NCI-H345 treated with DMSO at 0.1 percent for 48 hours (cell line): ENCODE data around the gene CARD14.
"Not testable (repeated sequence)": the region's sequence is repeated elsewhere in the genome, so short reads cannot be mapped to it uniquely, and the experiment has no call there.

Experiments
- DNase-seq: peaks from one replicate; lab custom pipeline; 2025; ENCODE audit not compliant: unreplicated experiment; lab: John Stamatoyannopoulos, UW

CARD14 gene

DNA sequence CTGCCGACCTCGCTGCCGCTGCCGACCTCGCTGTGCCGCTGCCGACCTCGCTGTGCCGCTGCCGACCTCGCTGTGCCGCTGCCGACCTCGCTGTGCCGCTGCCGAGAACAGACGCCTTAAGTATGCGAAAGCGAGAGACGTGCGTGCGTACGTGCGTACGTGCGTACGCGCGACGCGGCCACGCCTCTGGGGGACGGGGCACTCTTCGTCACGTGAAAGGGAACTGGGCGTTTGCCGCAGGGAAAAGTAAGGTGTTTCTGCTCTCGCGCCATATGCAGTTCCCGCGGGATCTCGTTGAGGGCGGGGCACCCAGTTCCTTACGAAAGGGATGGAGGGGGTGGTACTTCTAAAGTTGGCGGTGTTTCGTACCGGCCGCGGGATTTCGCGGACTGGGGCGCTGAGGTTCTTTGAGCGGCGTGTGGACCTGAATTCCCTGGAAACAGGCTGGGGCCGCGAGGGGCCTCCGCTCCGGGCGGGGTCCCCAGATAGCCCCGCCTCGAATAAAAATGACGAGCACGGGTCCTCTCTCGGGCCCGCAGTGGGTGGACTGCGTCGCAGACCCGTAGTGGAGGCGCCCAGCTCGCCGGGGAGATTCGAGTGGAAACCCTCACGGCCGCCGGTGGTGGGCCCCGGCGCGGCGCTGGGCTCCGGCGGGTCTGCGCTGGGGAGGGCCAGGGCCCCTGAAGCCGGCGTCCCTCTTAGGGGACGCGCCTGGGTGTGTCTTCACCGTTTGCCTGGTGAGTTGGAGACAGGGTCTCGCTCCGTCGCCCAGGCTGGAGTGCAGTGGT is 22.6 kb upstream of the CARD14 start, which contains the start of gene EIF4A3:
Gene EIF4A3, minus strand, starts transcription at position 94 of the 788 bp plus-strand sequence. CDS start 167 bp downstream, outside the sequence.
- peak; percentile 97 for DNase-seq

DNA sequence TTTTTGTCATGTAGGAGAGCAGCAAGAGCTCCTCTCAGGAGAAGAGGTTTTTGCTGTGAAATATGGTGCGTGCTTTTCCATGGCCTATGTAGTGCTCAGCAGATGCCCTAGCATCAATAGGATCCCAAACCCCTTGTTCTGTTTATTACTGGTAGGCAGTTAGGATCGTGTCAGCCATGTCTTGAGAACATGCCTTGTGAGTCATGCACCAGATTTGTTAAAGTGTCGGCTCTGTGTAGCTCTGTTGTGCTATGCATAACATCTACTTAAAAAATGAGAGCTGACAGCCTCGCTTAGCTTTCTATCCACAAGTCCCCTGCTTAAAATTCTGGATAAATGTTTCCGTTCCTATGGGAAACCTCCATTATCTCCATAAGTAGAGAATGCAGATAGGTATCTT is 18.5 kb upstream of the CARD14 start:
- no peak for DNase-seq

- no peak for DNase-seq
These were observed 17.6 kb upstream of the CARD14 start for GRCh38 chr17:80152081-80152702.

- no peak for DNase-seq
These were observed 16.8 kb upstream of the CARD14 start for GRCh38 chr17:80153004-80153403.

DNA sequence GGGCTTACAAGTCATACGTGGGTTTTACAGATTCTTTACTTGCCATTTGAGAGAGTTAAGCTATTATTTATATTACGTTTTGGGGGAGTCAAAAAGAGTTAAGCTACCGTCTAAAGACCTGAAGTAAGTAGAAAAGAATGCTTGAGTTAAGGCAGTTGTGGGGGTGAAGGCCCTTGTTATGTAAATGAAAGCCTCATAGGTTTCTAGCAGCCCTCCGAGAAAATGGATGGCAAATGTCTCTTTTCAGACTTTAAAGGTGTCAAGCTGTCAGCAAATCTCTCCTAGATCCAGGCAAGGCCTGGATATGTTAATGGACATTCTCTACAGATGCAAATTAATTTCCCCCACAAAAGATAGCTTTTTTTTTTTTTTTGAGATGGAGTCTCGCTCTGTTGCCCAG is 15.7 kb upstream of the CARD14 start:
- no peak for DNase-seq

DNA sequence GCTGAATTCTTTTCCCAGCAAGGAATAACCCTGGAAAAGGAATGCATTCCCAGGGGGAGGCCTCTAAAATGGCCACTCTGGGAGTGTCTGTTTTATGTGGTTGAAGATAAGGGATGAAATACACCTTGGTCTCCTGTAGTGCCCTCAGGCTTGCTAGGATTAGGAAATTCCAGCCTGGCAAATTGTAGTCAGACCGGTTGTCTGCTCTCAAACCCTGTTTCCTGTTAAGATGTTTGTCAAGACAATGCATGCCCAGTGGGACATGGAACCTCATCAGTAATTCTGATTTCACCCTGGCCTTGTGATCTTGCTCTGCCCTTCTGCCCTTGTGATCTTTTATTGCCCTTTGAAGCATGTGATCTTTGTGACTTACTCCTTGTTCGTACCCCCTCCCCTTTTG is 14.2 kb upstream of the CARD14 start:
- not testable (repeated sequence) for DNase-seq

- no peak for DNase-seq
These were observed 11.0 kb upstream of the CARD14 start for GRCh38 chr17:80158846-80159245.

GRCh38 chr17:80160536-80160935 is 9.3 kb upstream of the CARD14 start:
- DNase-seq, result no peak

DNA sequence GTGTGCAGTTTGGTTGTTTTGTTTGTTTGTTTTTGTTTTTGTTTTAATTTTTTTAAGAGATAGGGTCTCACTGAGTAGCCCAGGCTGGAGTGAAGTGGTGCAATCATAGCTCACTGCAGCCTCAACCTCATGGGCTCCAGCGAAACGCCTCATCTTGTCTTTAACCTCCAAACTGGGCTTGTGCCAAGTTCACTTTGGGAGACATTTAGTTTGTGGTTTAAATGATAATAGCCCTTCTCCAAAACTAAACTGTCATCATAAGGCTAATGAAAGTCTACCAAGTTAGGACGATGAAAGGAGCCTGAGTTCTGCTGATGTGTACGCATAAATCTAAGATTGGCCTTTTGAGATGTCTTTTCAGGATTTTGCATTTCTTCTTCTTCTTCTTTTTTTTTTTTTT is 6.5 kb upstream of the CARD14 start:
- no peak for DNase-seq

DNA sequence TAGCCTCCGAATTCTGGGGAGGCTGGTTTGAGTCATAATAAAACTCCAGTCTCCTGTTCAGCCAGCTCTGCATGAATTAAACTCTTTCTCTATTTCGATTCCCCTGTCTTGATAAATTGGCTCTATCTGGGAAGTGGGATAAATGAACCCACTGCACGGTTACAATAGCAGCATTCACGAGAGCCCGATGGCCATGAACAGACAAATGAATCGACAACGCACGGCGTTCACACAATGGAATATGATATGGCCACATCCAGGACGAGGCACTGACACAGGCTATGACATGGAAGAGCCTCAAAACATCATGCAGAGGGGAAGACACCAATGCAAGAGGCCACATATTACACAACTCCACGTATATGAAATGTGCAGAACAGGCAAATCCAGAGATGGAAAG is 5.6 kb upstream of the CARD14 start:
- DNase-seq, result no peak

DNA sequence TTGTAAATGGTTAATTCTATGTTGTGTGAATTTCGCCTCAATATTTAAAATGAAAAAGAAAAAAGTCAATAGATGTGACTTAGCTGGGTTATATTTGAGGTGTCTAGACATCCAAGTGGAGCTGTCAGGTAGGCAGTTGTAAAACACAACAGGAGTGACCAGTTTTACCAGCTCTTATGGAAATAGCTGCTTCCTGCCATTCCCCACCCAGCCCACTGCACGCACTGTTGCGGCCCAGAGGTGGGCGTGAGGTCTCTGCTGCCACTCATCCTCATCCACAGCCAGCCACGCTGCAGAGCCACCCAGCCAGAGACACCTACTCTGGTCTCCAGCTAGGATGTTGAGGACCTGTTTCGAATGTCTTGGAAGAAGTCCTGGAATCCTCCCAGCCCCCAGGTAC is 3.4 kb upstream of the CARD14 start:
- no peak for DNase-seq

GRCh38 chr17:80168371-80168770 is 1.5 kb upstream of the CARD14 start:
- no peak for DNase-seq

GRCh38 chr17:80169107-80169506 is 723 bp upstream of the CARD14 start:
- DNase-seq, result no peak

GRCh38 chr17:80171681-80172080 is 1.9 kb downstream of the CARD14 start:
- no peak for DNase-seq

GRCh38 chr17:80173126-80173525 is 3.3 kb downstream of the CARD14 start:
- DNase-seq, result no peak

GRCh38 chr17:80173916-80174315 is 4.1 kb downstream of the CARD14 start:
- DNase-seq, result no peak

- DNase-seq, result no peak
These were observed 6.9 kb downstream of the CARD14 start for GRCh38 chr17:80176757-80177156.

- DNase-seq, result no peak
These were observed 8.3 kb downstream of the CARD14 start for GRCh38 chr17:80177986-80178595.

- DNase-seq, result no peak
These were observed 10.4 kb downstream of the CARD14 start for GRCh38 chr17:80180192-80180591.

DNA sequence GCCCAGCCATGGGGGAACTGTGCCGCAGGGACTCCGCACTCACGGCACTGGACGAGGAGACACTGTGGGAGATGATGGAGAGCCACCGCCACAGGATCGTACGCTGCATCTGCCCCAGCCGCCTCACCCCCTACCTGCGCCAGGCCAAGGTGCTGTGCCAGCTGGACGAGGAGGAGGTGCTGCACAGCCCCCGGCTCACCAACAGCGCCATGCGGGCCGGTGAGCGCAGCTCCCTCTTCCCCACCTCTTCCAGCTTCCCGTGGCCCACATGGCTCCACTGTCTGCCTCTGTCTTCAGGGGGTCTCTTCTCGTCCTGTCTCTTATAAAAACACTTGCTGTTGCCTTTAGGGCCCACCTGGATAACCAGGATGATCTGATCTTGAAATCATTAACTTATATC is 11.6 kb downstream of the CARD14 start:
- no peak for DNase-seq

- no peak for DNase-seq
These were observed 12.5 kb downstream of the CARD14 start for GRCh38 chr17:80182118-80182844.

DNA sequence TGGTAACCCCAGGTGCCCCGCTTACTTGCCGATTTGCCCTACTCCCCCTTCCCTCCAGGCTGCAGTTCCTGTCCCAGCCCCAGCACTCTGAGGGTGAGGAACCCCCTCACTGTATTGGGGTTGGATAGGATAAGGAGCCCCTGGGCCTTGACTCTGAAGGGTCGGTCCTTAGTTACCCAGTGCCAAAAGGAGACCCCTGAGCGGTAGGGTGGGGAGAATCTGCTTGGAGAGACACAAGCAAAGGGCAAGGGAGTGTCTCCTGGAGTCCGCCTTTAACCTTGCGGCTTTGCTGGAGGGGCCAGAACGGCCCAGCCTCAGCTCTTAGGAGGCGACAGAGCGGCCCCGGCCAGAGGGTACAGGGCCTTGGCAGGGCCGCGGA is 13.0 kb downstream of the CARD14 start:
- no peak for DNase-seq
